ENCODE measurements around the gene HSD11B1. TPM values are rescaled to one million over a fixed set of nuclear protein-coding genes. Genes with fewer than 3 reads are reported as not detected.
A peak's percentile ranks its signal among the peaks of the same experiment; 100 is the strongest.

HSD11B1 gene
- total and polyA plus RNA-seq, 5 donors from 2014 or later, result 0.38 to 0.74 (median 0.63) TPM

DNA sequence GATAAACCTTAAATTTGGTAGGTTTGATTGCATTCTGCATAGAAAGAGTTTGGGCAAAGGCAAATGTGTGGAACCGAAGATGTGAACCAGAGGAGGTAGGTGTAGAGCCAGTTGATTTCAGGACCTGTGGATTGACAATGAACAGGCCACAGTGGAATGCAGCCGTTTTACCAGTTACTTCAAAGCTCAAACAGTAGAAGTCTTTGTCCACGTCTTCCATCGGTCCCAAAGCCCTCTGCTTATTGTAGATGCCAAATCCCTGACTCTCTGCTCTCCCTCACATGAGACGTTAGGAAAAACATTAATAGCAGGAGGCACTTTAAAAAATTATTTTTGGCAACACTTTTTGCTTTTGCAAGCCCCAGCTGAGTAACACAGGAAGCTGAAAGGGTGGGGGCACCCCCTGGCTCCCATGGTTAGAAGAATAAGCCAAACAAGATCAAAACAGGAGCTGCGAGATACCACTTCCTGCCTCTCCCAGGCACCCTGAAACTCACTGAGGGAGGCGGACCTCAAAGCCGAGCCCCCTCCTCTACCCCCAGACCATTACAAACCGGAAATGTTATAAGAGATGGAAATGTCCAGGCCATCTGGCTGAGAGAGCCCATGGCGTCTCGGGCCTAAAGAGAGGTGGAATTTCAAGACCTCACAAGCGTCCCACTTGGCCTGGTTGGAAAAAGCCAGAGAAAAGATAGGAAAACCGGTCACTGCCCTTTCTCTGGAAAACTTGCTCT lies 64.7 kb downstream of the HSD11B1 start:
- Histone ChIP-seq H3K4me1 (ENCODE audit: control insufficient read depth, insufficient read depth, low read length, poor library complexity, severe bottlenecking) (peaks cover 95% of the 10 kb centered on the region), H3K9me3 (ENCODE audit: control insufficient read depth in 2 of 2, low read length in 2 of 2) (no peaks in the 10 kb centered on the region), H3K27me3 (ENCODE audit: control insufficient read depth, insufficient read depth, low read length) (no peaks in the 10 kb centered on the region), H3K4me3 (ENCODE audit: low read depth, low read length) (peak overlapping the region; percentile 91), H3K36me3 (ENCODE audit: control insufficient read depth, insufficient read depth, low read length) (peaks cover 53% of the 10 kb centered on the region), H3K27ac (ENCODE audit: insufficient read depth, low read length, poor library complexity, severe bottlenecking) (peak overlapping the region; percentile 80)
- peaks cover 12 to 42% (median 30%) of the 10 kb centered on the region in 4 donors for H3K4me1 Mint-ChIP-seq
- H3K9me3 Mint-ChIP-seq, result no peaks in the 10 kb centered on the region
- H3K27ac Mint-ChIP-seq, result no peak overlapping the region
- DNase-seq (peak; percentile 51 to 95 (median 80)), ATAC-seq (ENCODE audit: low read depth in 2 of 2) (peak; percentile 84 to 85)
- no peaks in the 10 kb centered on the region for H3K27me3 Mint-ChIP-seq
- H3K4me3 Mint-ChIP-seq, result no peak overlapping the region
- peaks cover 39% of the 10 kb centered on the region for H3K36me3 Mint-ChIP-seq

DNA sequence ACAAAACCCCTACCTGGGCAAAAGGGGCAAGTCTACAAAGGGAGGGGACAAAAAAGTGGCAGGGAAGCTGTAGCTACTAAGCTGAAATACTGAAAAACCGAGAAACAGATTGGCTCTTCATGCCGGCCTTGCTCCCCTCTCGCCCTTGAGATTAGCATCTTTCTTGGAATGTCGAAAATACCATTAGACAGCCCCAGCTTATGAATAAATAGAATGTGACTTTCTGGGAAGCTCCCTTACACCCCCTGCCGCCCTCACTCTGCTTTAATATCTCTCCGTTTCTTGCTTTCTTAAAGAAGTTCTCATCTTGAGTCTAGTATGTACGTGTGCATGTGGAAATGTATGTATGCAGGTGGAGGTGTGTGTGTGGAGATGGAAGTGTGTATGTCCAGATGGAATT lies 65.3 kb downstream of the HSD11B1 start:
- H3K4me1 Mint-ChIP-seq, result peaks cover 17 to 39% (median 35%) of the 10 kb centered on the region in 4 donors
- ATAC-seq (ENCODE audit: low read depth in 2 of 2), result no peak
- H3K36me3 ChIP-seq (ENCODE audit: control insufficient read depth, insufficient read depth, low read length), result peaks cover 53% of the 10 kb centered on the region

DNA sequence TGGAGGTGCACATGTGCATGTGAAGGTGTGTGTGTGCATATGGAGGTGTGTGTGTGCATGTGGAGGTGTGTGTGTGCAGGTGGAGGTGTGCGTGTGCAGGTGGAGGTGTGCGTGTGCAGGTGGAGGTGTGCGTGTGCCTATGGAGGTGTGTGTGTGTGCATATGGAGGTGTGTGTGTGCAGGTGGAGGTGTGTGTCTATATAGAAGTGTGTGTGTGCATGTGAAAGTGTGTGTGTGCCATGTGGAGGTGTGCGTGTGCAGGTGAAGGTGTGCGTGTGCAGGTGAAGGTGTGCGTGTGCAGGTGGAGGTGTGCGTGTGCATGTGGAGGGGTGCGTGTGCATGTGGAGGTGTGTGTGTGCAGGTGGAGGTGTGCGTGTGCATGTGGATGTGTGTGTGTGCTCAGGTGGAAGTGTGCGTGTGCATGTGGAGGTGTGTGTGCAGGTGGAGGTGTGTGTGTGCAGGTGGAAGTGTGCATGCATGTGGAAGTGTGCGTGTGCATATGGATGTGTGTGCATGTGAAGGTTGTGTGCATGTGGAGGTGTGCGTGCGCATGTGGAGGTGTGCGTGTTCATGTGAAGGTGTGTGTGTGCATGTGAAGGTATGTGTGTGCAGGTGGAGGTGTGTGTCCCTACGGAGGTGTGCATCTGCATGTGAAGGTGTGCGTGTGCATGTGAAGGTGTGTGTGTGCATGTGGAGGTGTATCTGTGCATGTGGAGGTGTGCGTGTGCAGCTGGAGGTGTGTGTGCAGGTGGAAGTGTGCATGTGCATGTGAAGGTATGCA lies 66.2 kb downstream of the HSD11B1 start:
- H3K4me3 ChIP-seq (ENCODE audit: low read depth, low read length), result peak overlapping the region; percentile 91
- peaks cover 14 to 37% (median 32%) of the 10 kb centered on the region in 4 donors for H3K4me1 Mint-ChIP-seq
- H3K9me3 Mint-ChIP-seq, result no peaks in the 10 kb centered on the region
- no peak overlapping the region for H3K4me3 Mint-ChIP-seq
- ATAC-seq (ENCODE audit: low read depth in 2 of 2) (no peak), DNase-seq (no peak)
- no peak overlapping the region for H3K27ac Mint-ChIP-seq
- H3K36me3 Mint-ChIP-seq, result peaks cover 47% of the 10 kb centered on the region
- H3K27me3 Mint-ChIP-seq, result no peaks in the 10 kb centered on the region
- no peaks in the 10 kb centered on the region for H3K9me3 ChIP-seq (ENCODE audit: control insufficient read depth in 2 of 2, low read length in 2 of 2)
- no peak overlapping the region for H3K27ac ChIP-seq (ENCODE audit: insufficient read depth, low read length, poor library complexity, severe bottlenecking)
- H3K4me1 ChIP-seq (ENCODE audit: control insufficient read depth, insufficient read depth, low read length, poor library complexity, severe bottlenecking), result peaks cover 96% of the 10 kb centered on the region
- H3K36me3 ChIP-seq (ENCODE audit: control insufficient read depth, insufficient read depth, low read length), result peaks cover 53% of the 10 kb centered on the region
- H3K27me3 ChIP-seq (ENCODE audit: control insufficient read depth, insufficient read depth, low read length), result no peaks in the 10 kb centered on the region

More for the DNA sequence above, 65.3 kb downstream of the HSD11B1 start:
- H3K9me3 Mint-ChIP-seq, result no peaks in the 10 kb centered on the region
- H3K4me1 ChIP-seq (ENCODE audit: control insufficient read depth, insufficient read depth, low read length, poor library complexity, severe bottlenecking), result peaks cover 95% of the 10 kb centered on the region
- H3K4me3 Mint-ChIP-seq, result no peak overlapping the region
- H3K27me3 Mint-ChIP-seq, result no peaks in the 10 kb centered on the region
- peak overlapping the region; percentile 91 for H3K4me3 ChIP-seq (ENCODE audit: low read depth, low read length)
- peaks cover 43% of the 10 kb centered on the region for H3K36me3 Mint-ChIP-seq
- no peaks in the 10 kb centered on the region for H3K27me3 ChIP-seq (ENCODE audit: control insufficient read depth, insufficient read depth, low read length)
- peak overlapping the region; percentile 80 for H3K27ac ChIP-seq (ENCODE audit: insufficient read depth, low read length, poor library complexity, severe bottlenecking)
- H3K27ac Mint-ChIP-seq, result no peak overlapping the region
- peak in 1 of 3 donors; percentile 33 for DNase-seq
- no peaks in the 10 kb centered on the region for H3K9me3 ChIP-seq (ENCODE audit: control insufficient read depth in 2 of 2, low read length in 2 of 2)

DNA sequence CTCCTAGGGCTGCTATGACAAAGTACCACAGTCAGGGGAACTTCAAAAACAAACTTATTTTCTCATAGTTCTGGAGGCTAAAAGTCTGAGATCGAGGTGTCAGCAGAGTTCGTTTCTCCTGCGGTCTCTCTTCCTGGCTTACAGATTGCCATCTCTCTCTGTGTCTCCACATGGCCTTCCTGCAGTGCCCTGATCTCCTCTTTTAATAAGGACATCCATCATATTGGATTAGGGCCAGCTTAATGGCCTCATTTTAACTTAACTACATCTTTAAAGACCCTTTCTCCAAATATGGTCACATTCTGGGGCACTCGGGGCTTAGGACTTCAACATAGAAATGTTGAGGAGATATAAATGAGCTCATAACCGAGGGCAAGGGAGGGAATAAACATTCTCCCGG lies 67.5 kb downstream of the HSD11B1 start:
- peaks cover 46% of the 10 kb centered on the region for H3K36me3 Mint-ChIP-seq
- H3K9me3 ChIP-seq (ENCODE audit: control insufficient read depth in 2 of 2, low read length in 2 of 2), result no peaks in the 10 kb centered on the region
- H3K36me3 ChIP-seq (ENCODE audit: control insufficient read depth, insufficient read depth, low read length), result peaks cover 54% of the 10 kb centered on the region
- no peaks in the 10 kb centered on the region for H3K9me3 Mint-ChIP-seq
- H3K27ac ChIP-seq (ENCODE audit: insufficient read depth, low read length, poor library complexity, severe bottlenecking), result peak overlapping the region; percentile 57
- DNase-seq (peak in 1 of 3 donors; percentile 45), ATAC-seq (ENCODE audit: low read depth in 2 of 2) (no peak)
- no peak overlapping the region for H3K4me3 Mint-ChIP-seq
- H3K27me3 Mint-ChIP-seq, result no peaks in the 10 kb centered on the region
- peak overlapping the region; percentile 91 for H3K4me3 ChIP-seq (ENCODE audit: low read depth, low read length)
- no peak overlapping the region for H3K27ac Mint-ChIP-seq
- no peaks in the 10 kb centered on the region for H3K27me3 ChIP-seq (ENCODE audit: control insufficient read depth, insufficient read depth, low read length)
- H3K4me1 Mint-ChIP-seq, result peaks cover 13 to 26% (median 24%) of the 10 kb centered on the region in 4 donors
- peaks cover 84% of the 10 kb centered on the region for H3K4me1 ChIP-seq (ENCODE audit: control insufficient read depth, insufficient read depth, low read length, poor library complexity, severe bottlenecking)

DNA sequence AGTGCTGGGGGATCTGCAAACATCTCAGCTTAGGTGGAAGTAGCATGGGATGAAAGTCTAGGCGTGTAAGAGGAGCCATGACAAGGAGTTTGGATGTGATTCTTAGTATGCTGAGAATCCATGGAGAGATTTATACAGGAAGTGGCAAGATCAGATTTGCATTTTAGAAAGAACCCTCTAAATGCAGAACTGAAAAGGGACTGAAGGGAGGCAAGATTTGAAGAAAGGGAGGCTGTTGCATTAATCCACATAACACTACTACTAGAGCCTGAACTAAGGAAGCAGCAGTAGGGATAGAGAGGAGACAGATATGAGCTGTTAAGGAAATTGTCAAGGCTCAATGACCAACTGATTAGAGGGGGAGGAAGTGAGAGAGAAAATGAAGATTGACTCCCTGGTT lies 69.9 kb downstream of the HSD11B1 start:
- peak overlapping the region in 3 of 4 donors; percentile 20 to 48 (median 37) for H3K4me3 Mint-ChIP-seq
- peaks cover 75% of the 10 kb centered on the region for H3K36me3 ChIP-seq (ENCODE audit: control insufficient read depth, insufficient read depth, low read length)

DNA sequence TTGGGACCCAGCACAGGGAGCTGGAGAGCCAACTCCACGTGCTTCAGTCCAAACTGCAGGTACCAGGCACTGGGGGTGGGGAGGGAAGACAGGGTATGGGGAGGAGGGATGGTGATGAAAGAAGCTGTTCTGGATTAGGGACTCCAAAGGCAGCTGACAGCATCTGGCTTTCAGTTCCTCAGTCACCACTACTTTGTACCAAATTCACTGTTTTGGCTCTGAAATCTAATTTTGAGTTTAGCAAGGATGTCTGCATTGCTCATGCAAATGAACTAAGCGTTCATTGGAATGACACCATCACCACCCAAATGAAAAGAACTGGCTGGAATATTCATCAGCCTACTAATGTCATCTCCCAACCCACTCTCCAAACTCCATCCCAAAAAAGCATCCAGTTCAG lies 71.0 kb downstream of the HSD11B1 start:
- Histone ChIP-seq H3K27me3 (ENCODE audit: control insufficient read depth, insufficient read depth, low read length) (no peaks in the 10 kb centered on the region), H3K4me1 (ENCODE audit: control insufficient read depth, insufficient read depth, low read length, poor library complexity, severe bottlenecking) (peaks cover 55% of the 10 kb centered on the region), H3K36me3 (ENCODE audit: control insufficient read depth, insufficient read depth, low read length) (peaks cover 84% of the 10 kb centered on the region), H3K9me3 (ENCODE audit: control insufficient read depth in 2 of 2, low read length in 2 of 2) (no peaks in the 10 kb centered on the region), H3K4me3 (ENCODE audit: low read depth, low read length) (no peak overlapping the region), H3K27ac (ENCODE audit: insufficient read depth, low read length, poor library complexity, severe bottlenecking) (no peak overlapping the region)
- H3K9me3 Mint-ChIP-seq, result no peaks in the 10 kb centered on the region
- DNase-seq, result no peak
- peak overlapping the region in 2 of 3 donors; percentile 10 to 21 for H3K27ac Mint-ChIP-seq
- no peaks in the 10 kb centered on the region for H3K27me3 Mint-ChIP-seq
- peak overlapping the region in 1 of 4 donors; percentile 40 for H3K4me3 Mint-ChIP-seq
- peaks cover 23 to 37% (median 33%) of the 10 kb centered on the region in 4 donors for H3K4me1 Mint-ChIP-seq
- ATAC-seq (ENCODE audit: low read depth in 2 of 2), result no peak
- H3K36me3 Mint-ChIP-seq, result peaks cover 53% of the 10 kb centered on the region

More for the DNA sequence above, 69.9 kb downstream of the HSD11B1 start:
- H3K9me3 Mint-ChIP-seq, result no peaks in the 10 kb centered on the region
- H3K27ac Mint-ChIP-seq, result peak overlapping the region; percentile 43 to 83 (median 76)
- Histone ChIP-seq H3K9me3 (ENCODE audit: control insufficient read depth in 2 of 2, low read length in 2 of 2) (no peaks in the 10 kb centered on the region), H3K4me1 (ENCODE audit: control insufficient read depth, insufficient read depth, low read length, poor library complexity, severe bottlenecking) (peaks cover 64% of the 10 kb centered on the region), H3K27me3 (ENCODE audit: control insufficient read depth, insufficient read depth, low read length) (no peaks in the 10 kb centered on the region), H3K4me3 (ENCODE audit: low read depth, low read length) (peak overlapping the region; percentile 46), H3K27ac (ENCODE audit: insufficient read depth, low read length, poor library complexity, severe bottlenecking) (peak overlapping the region; percentile 57)
- no peak for DNase-seq
- peaks cover 20 to 31% (median 28%) of the 10 kb centered on the region in 4 donors for H3K4me1 Mint-ChIP-seq
- ATAC-seq (ENCODE audit: low read depth in 2 of 2), result no peak
- peaks cover 51% of the 10 kb centered on the region for H3K36me3 Mint-ChIP-seq
- no peaks in the 10 kb centered on the region for H3K27me3 Mint-ChIP-seq

DNA sequence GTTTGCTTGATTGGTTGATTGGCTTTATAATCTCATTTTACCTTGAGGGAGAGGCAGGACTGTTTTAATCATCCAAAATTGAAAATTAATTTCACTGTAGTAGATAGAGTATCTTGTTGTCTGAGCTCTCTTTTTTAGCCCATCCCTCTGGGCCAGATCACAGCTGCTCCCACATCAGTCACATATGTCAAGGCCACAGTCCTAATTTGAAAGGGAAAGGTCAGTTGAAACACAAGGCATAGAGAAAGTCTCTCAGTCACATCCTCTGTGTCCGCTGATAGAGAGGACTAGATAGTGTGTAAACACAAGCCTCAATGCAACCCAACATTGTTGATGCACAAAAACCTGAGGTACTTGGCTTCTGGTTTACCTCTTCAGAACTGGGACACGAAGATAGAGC lies 72.9 kb downstream of the HSD11B1 start:
- peak overlapping the region in 2 of 4 donors; percentile 8 to 20 for H3K4me3 Mint-ChIP-seq
- ATAC-seq (ENCODE audit: low read depth in 2 of 2) (no peak), DNase-seq (no peak)
- no peaks in the 10 kb centered on the region for H3K9me3 ChIP-seq (ENCODE audit: control insufficient read depth in 2 of 2, low read length in 2 of 2)
- no peaks in the 10 kb centered on the region for H3K27me3 Mint-ChIP-seq
- H3K4me1 Mint-ChIP-seq, result peaks cover 23 to 38% (median 35%) of the 10 kb centered on the region in 4 donors
- peaks cover 58% of the 10 kb centered on the region for H3K36me3 Mint-ChIP-seq
- H3K4me1 ChIP-seq (ENCODE audit: control insufficient read depth, insufficient read depth, low read length, poor library complexity, severe bottlenecking), result peaks cover 36% of the 10 kb centered on the region
- H3K27me3 ChIP-seq (ENCODE audit: control insufficient read depth, insufficient read depth, low read length), result no peaks in the 10 kb centered on the region
- peaks cover 92% of the 10 kb centered on the region for H3K36me3 ChIP-seq (ENCODE audit: control insufficient read depth, insufficient read depth, low read length)
- H3K27ac Mint-ChIP-seq, result peak overlapping the region in 2 of 3 donors; percentile 39 to 70
- H3K4me3 ChIP-seq (ENCODE audit: low read depth, low read length), result no peak overlapping the region
- H3K9me3 Mint-ChIP-seq, result no peaks in the 10 kb centered on the region
- H3K27ac ChIP-seq (ENCODE audit: insufficient read depth, low read length, poor library complexity, severe bottlenecking), result peak overlapping the region; percentile 5

Data from CD4-positive, CD25-positive, alpha-beta regulatory T cell (primary cell).